PC-9 (cell line): Measurements from ENCODE around the gene EVI5. TPM values are rescaled to one million over a fixed set of nuclear protein-coding genes. Genes with fewer than 3 reads are reported as not detected.

Experiments used
- BruUV-seq: library from RNA; stranded (reverse); fragments of 400-500 nt; replicated peaks from 2 replicates; lab custom pipeline; 2021; lab: Mats Ljungman, UMichigan
- CTCF ChIA-PET: fragments of 300-600 bp; sonication (Branson Sonifier 250); formaldehyde crosslinking; loops from one replicate; lab custom pipeline; 2022; ENCODE audit warnings: antibody characterized with exemption; lab: Charles Lee
- POLR2A ChIA-PET: fragments of 300-600 bp; sonication (Branson Sonifier 250); formaldehyde crosslinking; loops from one replicate; lab custom pipeline; 2022; ENCODE audit warnings: antibody characterized with exemption; ENCODE audit not compliant: unreplicated experiment; lab: Charles Lee
- DNase-seq, 2 experiments: peaks; one replicate each; pipeline versions ENCODE4 v3.0.0 to v3.0.0-alpha.2; 2015 to 2022; ENCODE audit warnings: mixed read lengths in 1 of 2
- H2AFZ ChIP-seq: fragments of 200-600 bp; sonication (generic); 2 replicates; pipeline ENCODE4 v1.8.1; 2017; ENCODE audit warnings: antibody characterized with exemption
- H3F3A ChIP-seq: fragments of 200-600 bp; sonication (generic); 2 replicates; pipeline ENCODE4 v1.8.1; 2017; ENCODE audit warnings: antibody characterized with exemption, mild to moderate bottlenecking, low read depth; ENCODE audit not compliant: insufficient read depth
- H3K27ac ChIP-seq: fragments of 200-600 bp; sonication (generic); 2 replicates; pipeline ENCODE4 v1.6.1; 2016; ENCODE audit warnings: mixed run types
- H3K27me3 ChIP-seq: fragments of 200-600 bp; sonication (generic); 2 replicates; pipeline ENCODE4 v1.6.1; 2016; ENCODE audit warnings: low read depth, mixed run types; ENCODE audit not compliant: insufficient read depth
- H3K36me3 ChIP-seq: fragments of 200-600 bp; sonication (generic); 2 replicates; pipeline ENCODE4 v1.6.1; 2016; ENCODE audit warnings: low read depth, mixed run types
- H3K4me1 ChIP-seq: fragments of 200-600 bp; sonication (generic); replicated peaks from 2 replicates; pipeline ENCODE4 v1.6.1; 2016; ENCODE audit warnings: mixed run types; ENCODE audit not compliant: insufficient read depth
- H3K4me2 ChIP-seq: fragments of 200-600 bp; sonication (generic); 2 replicates; pipeline ENCODE4 v1.6.1; 2017; ENCODE audit warnings: mixed run types
- H3K4me3 ChIP-seq: fragments of 200-600 bp; sonication (generic); 2 replicates; pipeline ENCODE4 v1.6.1; 2016; ENCODE audit warnings: mixed run types
- H3K79me2 ChIP-seq: fragments of 200-600 bp; sonication (generic); 2 replicates; pipeline ENCODE4 v1.6.1; 2017; ENCODE audit warnings: low read depth, mixed run types
- H3K9me2 ChIP-seq: fragments of 200-600 bp; sonication (generic); 2 replicates; pipeline ENCODE4 v1.8.1; 2017; ENCODE audit warnings: mild to moderate bottlenecking; ENCODE audit not compliant: insufficient read depth
- H3K9me3 ChIP-seq: fragments of 200-600 bp; sonication (generic); 2 replicates; pipeline ENCODE4 v1.8.1; 2016; ENCODE audit warnings: low read depth; ENCODE audit not compliant: insufficient read depth
- H4K20me1 ChIP-seq: fragments of 200-600 bp; sonication (generic); 2 replicates; pipeline ENCODE4 v1.8.1; 2017; ENCODE audit not compliant: insufficient read depth
- CTCF ChIP-seq: fragments of 200-600 bp; sonication (generic); conservative IDR thresholded peaks from 2 replicates; pipeline ENCODE4 v1.6.1; 2017; ENCODE audit warnings: mixed run types, antibody characterized with exemption, mild to moderate bottlenecking, moderate library complexity
- EZH2 ChIP-seq: fragments of 200-600 bp; sonication (generic); IDR thresholded peaks from 2 replicates; pipeline ENCODE4 v1.8.0; 2017; ENCODE audit warnings: antibody characterized with exemption, low read depth
- intact Hi-C: fragments of 100-400 bp; cut with micrococcal nuclease; formaldehyde crosslinking; loops from one replicate; pipeline ENCODE4 v1.10.0; 2022; ENCODE audit not compliant: unreplicated experiment
- total RNA-seq: library from RNA; stranded (reverse); gene quantifications from 2 replicates; pipeline ENCODE4 v1.2.3, GENCODE V29; 2021

EVI5 gene
- total RNA-seq, 1 experiment from 2014 or later = 32.0 TPM

- Histone ChIP-seq H3F3A (peaks cover 47% of the 10 kb centered on the region), H2AFZ (peak overlapping the region; percentile 70), H3K36me3 (peaks cover 52% of the 10 kb centered on the region), H3K79me2 (peaks cover 58% of the 10 kb centered on the region), H3K9me2 (no peaks in the 10 kb centered on the region), H3K9me3 (no peaks in the 10 kb centered on the region), H3K4me2 (peak overlapping the region; percentile 96), H3K4me1 (peaks cover 48% of the 10 kb centered on the region), H3K27ac (peak overlapping the region; percentile 92), H4K20me1 (peaks cover 48% of the 10 kb centered on the region), H3K27me3 (no peaks in the 10 kb centered on the region), H3K4me3 (peak overlapping the region; percentile 85)
- TF ChIP-seq EZH2 = no peak
- TF ChIP-seq CTCF = no peak
- BruUV-seq = no TSS peak
- no peak for DNase-seq
- ChIA-PET POLR2A (interaction anchor here (0.8 to 1.2 kb wide), 2 partner anchors 41 to 48 kb away, joined by 4 to 7 read pairs; partner anchors contain the start of gene EVI5), CTCF (interaction anchor here (0.7 to 2.1 kb wide), 3 partner anchors 48 to 524 kb away, joined by 3 to 5 read pairs (median 4); partner anchors contain the start of gene EVI5)
- intact Hi-C loops = loop anchor here (1.0 to 10.0 kb wide), 4 partner anchors 47 to 938 kb away; partner anchors contain the start of gene EVI5
These were observed 47.7 kb upstream of the EVI5 start for GRCh38 chr1:92832537-92833114.

- Histone ChIP-seq H4K20me1 (peaks cover 41% of the 10 kb centered on the region), H3K4me2 (peak within 1 kb of the TSS; percentile 96), H3K27ac (peak within 1 kb of the TSS; percentile 92), H3K4me3 (peak within 1 kb of the TSS; percentile 85), H3K27me3 (no peaks in the 10 kb centered on the region), H2AFZ (peak within 1 kb of the TSS; percentile 76), H3F3A (peaks cover 40% of the 10 kb centered on the region), H3K79me2 (peaks cover 51% of the 10 kb centered on the region), H3K36me3 (peaks cover 46% of the 10 kb centered on the region), H3K9me2 (no peaks in the 10 kb centered on the region), H3K9me3 (no peaks in the 10 kb centered on the region), H3K4me1 (peaks cover 42% of the 10 kb centered on the region)
- POLR2A ChIA-PET = interaction anchor here (0.5 to 1.2 kb wide), 6 partner anchors 28 to 1784 kb away, joined by 3 to 13 read pairs (median 6); partner anchors contain the start of gene EVI5
- peak; percentile 93 to 97 for DNase-seq
- CTCF ChIA-PET = interaction anchor here (0.5 to 2.1 kb wide), 7 partner anchors 9 to 741 kb away, joined by 3 to 5 read pairs (median 4); partner anchors contain the start of gene EVI5
- TF ChIP-seq CTCF = peak; percentile 99
- TF ChIP-seq EZH2 = no peak
- TSS peak; percentile 26 for BruUV-seq
- intact Hi-C loops = loop anchor here (1.0 to 10.0 kb wide), 5 partner anchors 39 to 937 kb away; partner anchors contain the start of gene EVI5
These were observed 47.0 kb upstream of the EVI5 start, which contains the start of gene RPL5 for GRCh38 chr1:92831762-92832536. Gene RPL5, plus strand, starts transcription at chr1:92832040. Its CDS starts 75 bp downstream, at chr1:92832115.

- H3K4me1 ChIP-seq = peaks cover 36% of the 10 kb centered on the region
- H3K9me3 ChIP-seq = no peaks in the 10 kb centered on the region
- ChIA-PET CTCF (interaction anchor here (0.5 to 2.1 kb wide), 4 partner anchors 8 to 134 kb away, joined by 3 to 5 read pairs (median 4); no protein-coding TSS in a partner anchor), POLR2A (interaction anchor here (0.6 to 0.8 kb wide), 3 partner anchors 27 to 1785 kb away, joined by 3 to 13 read pairs (median 12); no protein-coding TSS in a partner anchor)
- no peak overlapping the region for H3K27ac ChIP-seq
- TF ChIP-seq CTCF = no peak
- no peak for TF ChIP-seq EZH2
- H3F3A ChIP-seq = peaks cover 35% of the 10 kb centered on the region
- TSS peak; percentile 95 for BruUV-seq
- H3K36me3 ChIP-seq = peaks cover 40% of the 10 kb centered on the region
- peaks cover 35% of the 10 kb centered on the region for H4K20me1 ChIP-seq
- H3K27me3 ChIP-seq = no peaks in the 10 kb centered on the region
- DNase-seq = no peak
- peak overlapping the region; percentile 85; the same call in 1 of the 2 replicates for H3K4me3 ChIP-seq
- peaks cover 45% of the 10 kb centered on the region for H3K79me2 ChIP-seq
- peak overlapping the region; percentile 76 for H2AFZ ChIP-seq
- intact Hi-C loops = loop anchor here (2.0 to 10.0 kb wide), 3 partner anchors 39 to 937 kb away; no protein-coding TSS in a partner anchor
- no peaks in the 10 kb centered on the region for H3K9me2 ChIP-seq
- peak overlapping the region; percentile 96 for H3K4me2 ChIP-seq
These were observed 46.5 kb upstream of the EVI5 start for GRCh38 chr1:92831368-92831761.
